ENCODE data around the gene DHRS2. TPM values are rescaled to one million over a fixed set of nuclear protein-coding genes. Genes with fewer than 3 reads are reported as not detected.
"Not testable (repeated sequence)": the region's sequence is repeated elsewhere in the genome, so short reads cannot be mapped to it uniquely, and the experiment has no call there.

Gene DHRS2
- total RNA-seq, 2 experiments from 2014 or later = 10.4 to 11.6 TPM

GRCh38 chr14:23608454-23608853 is 27.7 kb upstream of the DHRS2 start:
- peaks cover 7% of the 10 kb centered on the region for H3K36me3 Mint-ChIP-seq
- no peak overlapping the region for H3K4me3 Mint-ChIP-seq
- no peaks in the 10 kb centered on the region for H3K27me3 Mint-ChIP-seq
- peaks cover 12% of the 10 kb centered on the region for H3K9me3 Mint-ChIP-seq
- H3K27ac Mint-ChIP-seq = no peak overlapping the region
- peaks cover 38% of the 10 kb centered on the region for H3K4me1 Mint-ChIP-seq
- no peak for DNase-seq

GRCh38 chr14:23609001-23609400 is 27.2 kb upstream of the DHRS2 start:
- Mint-ChIP-seq H3K36me3 (peaks cover 7% of the 10 kb centered on the region), H3K27me3 (no peaks in the 10 kb centered on the region), H3K4me1 (peaks cover 39% of the 10 kb centered on the region), H3K9me3 (peaks cover 12% of the 10 kb centered on the region), H3K4me3 (no peak overlapping the region), H3K27ac (peak overlapping the region; percentile 65)
- no peak for DNase-seq

- not testable (repeated sequence) for H3K27me3 Mint-ChIP-seq, H3K36me3 Mint-ChIP-seq, H3K4me3 Mint-ChIP-seq, DNase-seq
- H3K9me3 Mint-ChIP-seq = peaks cover 12% of the 10 kb centered on the region
- H3K27ac Mint-ChIP-seq = peak overlapping the region; percentile 88
- peaks cover 39% of the 10 kb centered on the region for H3K4me1 Mint-ChIP-seq
These were observed 26.6 kb upstream of the DHRS2 start for GRCh38 chr14:23609411-23610089.

- DNase-seq = no peak
- H3K4me1 Mint-ChIP-seq = peaks cover 39% of the 10 kb centered on the region
These were observed 25.9 kb upstream of the DHRS2 start for GRCh38 chr14:23610090-23610814.

GRCh38 chr14:23610815-23611289 is 25.3 kb upstream of the DHRS2 start:
- Mint-ChIP-seq H3K9me3 (peaks cover 12% of the 10 kb centered on the region), H3K27ac (peak overlapping the region; percentile 88), H3K4me3 (no peak overlapping the region), H3K4me1 (peaks cover 36% of the 10 kb centered on the region), H3K27me3 (no peaks in the 10 kb centered on the region), H3K36me3 (peaks cover 7% of the 10 kb centered on the region)
- no peak for DNase-seq

More at GRCh38 chr14:23610090-23610814, 25.9 kb upstream of the DHRS2 start:
- Mint-ChIP-seq H3K4me3 (peak overlapping the region; percentile 48), H3K27me3 (no peaks in the 10 kb centered on the region), H3K9me3 (peaks cover 12% of the 10 kb centered on the region), H3K36me3 (peaks cover 7% of the 10 kb centered on the region), H3K27ac (peak overlapping the region; percentile 88)

GRCh38 chr14:23612354-23612732 is 23.8 kb upstream of the DHRS2 start:
- Mint-ChIP-seq H3K4me3 (no peak overlapping the region), H3K4me1 (peaks cover 27% of the 10 kb centered on the region), H3K27ac (no peak overlapping the region), H3K9me3 (peaks cover 12% of the 10 kb centered on the region), H3K27me3 (no peaks in the 10 kb centered on the region), H3K36me3 (peaks cover 7% of the 10 kb centered on the region)
- no peak for DNase-seq

- DNase-seq = no peak
- Mint-ChIP-seq H3K9me3 (peaks cover 12% of the 10 kb centered on the region), H3K27ac (no peak overlapping the region), H3K36me3 (peaks cover 7% of the 10 kb centered on the region), H3K4me3 (no peak overlapping the region), H3K27me3 (no peaks in the 10 kb centered on the region), H3K4me1 (peaks cover 27% of the 10 kb centered on the region)
These were observed 23.4 kb upstream of the DHRS2 start for GRCh38 chr14:23612802-23613201.

GRCh38 chr14:23613242-23614070 is 22.7 kb upstream of the DHRS2 start:
- Mint-ChIP-seq H3K4me1 (peaks cover 27% of the 10 kb centered on the region), H3K36me3 (peaks cover 7% of the 10 kb centered on the region), H3K27ac (no peak overlapping the region), H3K9me3 (peaks cover 12% of the 10 kb centered on the region), H3K4me3 (no peak overlapping the region), H3K27me3 (no peaks in the 10 kb centered on the region)
- DNase-seq = no peak

- H3K27me3 Mint-ChIP-seq = no peaks in the 10 kb centered on the region
- no peak for DNase-seq
- H3K4me3 Mint-ChIP-seq = no peak overlapping the region
- H3K36me3 Mint-ChIP-seq = peaks cover 2% of the 10 kb centered on the region
- no peak overlapping the region for H3K27ac Mint-ChIP-seq
- peaks cover 27% of the 10 kb centered on the region for H3K4me1 Mint-ChIP-seq
- H3K9me3 Mint-ChIP-seq = peaks cover 7% of the 10 kb centered on the region
These were observed 21.8 kb upstream of the DHRS2 start for GRCh38 chr14:23614395-23614828.

- Mint-ChIP-seq H3K4me3 (no peak overlapping the region), H3K27ac (no peak overlapping the region), H3K9me3 (no peaks in the 10 kb centered on the region), H3K4me1 (peaks cover 14% of the 10 kb centered on the region), H3K36me3 (no peaks in the 10 kb centered on the region), H3K27me3 (no peaks in the 10 kb centered on the region)
- no peak for DNase-seq
These were observed 20.3 kb upstream of the DHRS2 start for GRCh38 chr14:23615856-23616255.

- no peak for DNase-seq
- H3K9me3 Mint-ChIP-seq = no peaks in the 10 kb centered on the region
- no peaks in the 10 kb centered on the region for H3K36me3 Mint-ChIP-seq
- no peak overlapping the region for H3K27ac Mint-ChIP-seq
- H3K27me3 Mint-ChIP-seq = no peaks in the 10 kb centered on the region
- H3K4me1 Mint-ChIP-seq = peaks cover 11% of the 10 kb centered on the region
- no peak overlapping the region for H3K4me3 Mint-ChIP-seq
These were observed 18.6 kb upstream of the DHRS2 start for GRCh38 chr14:23617539-23617938.

GRCh38 chr14:23618415-23618988 is 17.7 kb upstream of the DHRS2 start:
- H3K27ac Mint-ChIP-seq = no peak overlapping the region
- no peaks in the 10 kb centered on the region for H3K36me3 Mint-ChIP-seq
- no peak for DNase-seq
- H3K27me3 Mint-ChIP-seq = no peaks in the 10 kb centered on the region
- no peak overlapping the region for H3K4me3 Mint-ChIP-seq
- peaks cover 11% of the 10 kb centered on the region for H3K4me1 Mint-ChIP-seq
- no peaks in the 10 kb centered on the region for H3K9me3 Mint-ChIP-seq

GRCh38 chr14:23620177-23620702 is 15.9 kb upstream of the DHRS2 start:
- Mint-ChIP-seq H3K27ac (no peak overlapping the region), H3K4me1 (peaks cover 9% of the 10 kb centered on the region), H3K36me3 (no peaks in the 10 kb centered on the region), H3K27me3 (no peaks in the 10 kb centered on the region), H3K4me3 (no peak overlapping the region), H3K9me3 (peaks cover 7% of the 10 kb centered on the region)
- no peak for DNase-seq

GRCh38 chr14:23621204-23621931 is 14.8 kb upstream of the DHRS2 start:
- H3K36me3 Mint-ChIP-seq = no peaks in the 10 kb centered on the region
- no peak overlapping the region for H3K4me3 Mint-ChIP-seq
- peaks cover 8% of the 10 kb centered on the region for H3K4me1 Mint-ChIP-seq
- H3K27me3 Mint-ChIP-seq = no peaks in the 10 kb centered on the region
- DNase-seq = no peak
- peaks cover 8% of the 10 kb centered on the region for H3K9me3 Mint-ChIP-seq
- no peak overlapping the region for H3K27ac Mint-ChIP-seq
